ENCODE measurements around the gene IFI44. TPM values are rescaled to one million over a fixed set of nuclear protein-coding genes. Genes with fewer than 3 reads are reported as not detected.

The IFI44 gene
- total and polyA plus RNA-seq, 2 of the 8 experiments (the other 6 are each of a cell fraction or from before 2014, with no cell fraction given): not detected

DNA sequence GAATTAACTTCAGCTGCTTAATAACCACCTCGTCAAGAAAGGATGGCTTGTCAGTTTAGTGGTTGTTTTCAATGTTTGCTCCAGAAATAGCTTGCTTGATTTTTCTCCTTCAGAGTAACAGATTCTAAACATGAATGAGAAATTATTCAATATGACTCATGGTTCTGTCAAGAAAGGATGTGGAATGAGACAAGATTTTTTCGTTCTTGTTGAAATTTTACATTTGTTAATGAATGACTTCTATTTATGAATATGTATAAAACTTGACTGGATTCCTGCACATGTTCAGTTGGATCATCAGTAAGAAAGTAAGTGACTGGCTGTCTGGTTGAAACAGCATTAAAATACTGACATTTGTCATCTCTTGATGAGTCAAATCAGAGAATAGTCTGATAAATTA is 38.3 kb downstream of the IFI44 start (continued):
- no peak for TF ChIP-seq BCL11A (IDR thresholded peaks at IDR 0.05; ENCODE audit: low read depth in 2 of 2, low read length in 2 of 2)
- TF ChIP-seq CBX8 (IDR thresholded peaks at IDR 0.05; ENCODE audit: borderline replicate concordance, low read depth, low read length): no peak
